HG02571 (cell line): Measurements from ENCODE around the gene NTMT1.
"Not testable (repeated sequence)": the region's sequence is repeated elsewhere in the genome, so short reads cannot be mapped to it uniquely, and the experiment has no call there.

Source experiments
- ATAC-seq: cut with Tn5 transposase; IDR thresholded peaks from one replicate; pipeline ENCODE4 v1.9.1; 2021; ENCODE audit warnings: mild to moderate bottlenecking, moderate library complexity; ENCODE audit not compliant: unreplicated experiment

The NTMT1 gene

DNA sequence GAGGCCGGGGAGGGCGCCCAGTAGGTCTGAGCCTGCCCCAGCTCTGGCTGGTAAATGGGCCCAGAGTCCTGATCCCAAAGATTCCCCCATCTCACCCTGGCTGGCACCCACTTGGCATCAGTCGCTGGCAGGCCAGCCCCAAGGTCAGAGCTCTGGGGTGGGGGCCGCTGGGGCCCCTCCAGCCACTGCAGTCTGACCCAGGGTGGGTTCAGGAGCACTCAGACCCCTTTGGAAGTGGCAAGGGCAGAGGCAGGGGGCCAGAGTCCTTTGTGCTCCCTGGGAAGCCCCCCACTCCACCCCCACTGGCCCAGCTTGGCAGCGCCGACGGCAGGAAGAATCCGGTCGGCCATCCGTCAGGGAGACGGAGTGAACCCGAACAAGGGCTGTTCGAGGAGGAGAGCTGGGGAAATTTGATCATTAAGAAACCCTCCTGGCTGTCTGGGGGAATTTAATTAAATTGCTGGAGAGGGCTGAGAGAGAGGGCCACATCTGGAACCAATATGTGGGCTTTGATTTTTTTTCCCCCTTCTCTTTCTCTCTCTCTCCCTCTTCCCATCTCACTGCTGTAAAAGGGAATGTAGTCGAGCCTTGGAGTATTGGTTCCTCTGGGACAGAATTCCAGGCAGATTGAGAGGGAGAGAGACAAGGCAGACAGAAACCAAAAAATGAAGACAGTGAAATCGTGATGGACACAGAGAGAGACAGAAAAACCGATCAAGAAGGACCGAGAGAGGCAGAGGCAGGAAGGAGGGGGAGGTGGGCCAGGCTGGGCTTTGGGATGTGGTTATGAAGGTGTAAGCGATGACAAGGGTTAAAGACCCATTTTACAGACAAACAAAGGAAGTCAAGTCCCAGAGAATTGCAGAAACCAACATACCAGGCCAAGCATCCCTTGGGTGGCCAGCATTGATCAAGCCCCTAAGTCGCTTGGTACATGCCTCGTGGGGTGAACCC is 24.0 kb downstream of the NTMT1 start:
- ATAC-seq: no peak

DNA sequence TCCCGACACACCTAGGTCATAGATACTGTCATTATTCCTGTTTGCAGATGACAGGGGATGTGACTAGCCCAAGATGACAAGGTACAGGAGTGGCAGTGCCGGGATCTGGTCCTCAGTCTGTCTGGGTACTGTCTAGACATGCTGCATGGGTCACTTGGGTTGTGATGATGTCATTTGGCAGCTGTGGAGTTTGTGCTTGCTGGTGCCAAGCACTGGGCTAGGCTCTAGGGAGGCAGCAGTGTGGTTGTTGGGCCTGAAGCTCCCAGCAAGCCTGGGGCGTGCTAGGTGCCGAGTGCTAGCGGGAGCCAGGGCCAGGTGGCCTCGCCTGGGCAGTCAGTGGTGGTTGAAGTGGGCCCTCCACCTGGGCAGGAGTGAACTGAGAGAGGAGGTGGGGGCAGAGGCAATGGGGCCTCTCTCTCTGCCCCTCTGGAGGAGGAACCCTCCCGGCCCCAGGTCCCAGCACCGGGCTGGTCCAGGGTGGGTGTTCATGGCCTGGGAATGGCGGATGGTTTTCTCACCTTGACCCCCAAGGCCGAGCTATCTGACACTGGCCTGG is 24.8 kb downstream of the NTMT1 start:
- no peak for ATAC-seq

DNA sequence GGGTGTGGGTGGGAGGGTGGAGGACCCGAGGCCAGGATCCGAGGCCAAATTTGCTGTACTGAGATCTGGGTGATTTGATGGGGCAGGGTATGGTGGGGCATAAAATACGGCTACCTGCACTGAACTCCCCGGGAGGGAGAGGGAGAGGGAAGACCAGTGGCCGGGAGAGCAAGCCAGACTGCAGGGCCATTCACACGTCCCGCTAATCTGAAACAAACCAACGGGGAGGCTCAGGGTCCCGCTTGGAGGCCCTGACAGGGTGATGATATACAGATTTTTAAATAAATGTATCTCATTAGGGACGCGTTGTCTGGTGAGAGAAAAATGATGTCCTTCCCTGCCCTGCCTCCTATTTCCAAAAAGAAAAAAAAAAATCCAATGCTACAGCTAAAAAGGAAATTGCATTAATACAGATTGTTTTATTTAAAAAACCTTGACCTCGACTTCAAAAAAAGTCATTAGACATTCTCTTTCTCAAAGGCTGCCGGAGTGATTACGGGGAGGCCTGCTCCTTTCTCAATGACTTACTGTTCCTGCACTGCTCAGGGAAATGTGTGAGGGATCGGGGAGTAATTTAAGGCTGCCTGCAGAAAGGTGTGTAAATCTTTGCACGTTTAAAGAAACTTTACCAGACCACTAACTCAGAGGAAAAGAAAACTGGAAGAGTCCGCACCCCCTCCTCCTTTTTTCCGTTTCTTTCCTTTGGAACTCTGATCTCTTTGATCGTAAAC is 28.0 kb downstream of the NTMT1 start:
- ATAC-seq: no peak

DNA sequence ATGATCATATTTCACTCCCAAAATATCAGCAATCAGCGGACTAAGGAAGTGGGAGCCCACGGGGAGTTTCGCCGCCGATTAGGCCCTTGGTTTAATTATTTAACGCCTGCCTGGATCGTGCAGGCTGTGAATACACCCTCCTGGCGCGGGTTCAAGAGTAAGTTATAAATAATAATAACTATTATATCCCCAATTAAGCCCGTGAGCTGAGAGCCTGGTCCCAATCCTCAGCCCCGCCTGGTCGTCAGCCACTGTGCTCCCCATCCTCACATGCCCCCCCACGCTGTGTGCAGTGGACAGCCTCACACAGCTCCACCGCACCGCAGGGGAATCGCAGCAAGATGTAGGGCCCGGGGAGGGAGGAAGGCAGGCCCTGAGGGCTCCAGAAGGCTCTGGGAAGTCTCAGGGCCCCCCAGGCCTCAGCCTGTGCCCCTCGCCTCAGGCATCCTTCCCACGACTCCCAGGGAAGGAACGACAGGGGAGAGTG is 28.6 kb downstream of the NTMT1 start:
- ATAC-seq: no peak

GRCh38 chr9:129655154-129655553 is 29.2 kb downstream of the NTMT1 start:
- no peak for ATAC-seq

DNA sequence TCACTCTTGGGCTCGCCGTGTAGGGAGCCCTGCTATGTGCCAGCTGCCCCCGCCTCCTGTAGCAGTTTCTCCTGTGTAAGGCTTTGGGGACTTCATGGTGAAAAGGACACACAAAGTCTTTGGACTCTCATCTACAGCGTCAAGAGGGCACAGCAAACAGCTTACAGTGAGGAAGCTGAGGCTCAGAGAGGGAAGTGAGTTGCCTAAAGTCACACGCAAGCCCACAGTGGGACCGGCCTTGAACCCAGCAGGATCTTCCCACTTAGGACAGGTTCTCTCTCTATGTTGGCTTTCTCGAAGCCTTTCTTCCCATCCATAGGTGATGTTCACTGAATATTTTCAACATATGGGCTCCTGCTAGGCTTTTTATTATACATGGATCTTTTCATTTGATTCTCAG is 29.7 kb downstream of the NTMT1 start:
- ATAC-seq: no peak

DNA sequence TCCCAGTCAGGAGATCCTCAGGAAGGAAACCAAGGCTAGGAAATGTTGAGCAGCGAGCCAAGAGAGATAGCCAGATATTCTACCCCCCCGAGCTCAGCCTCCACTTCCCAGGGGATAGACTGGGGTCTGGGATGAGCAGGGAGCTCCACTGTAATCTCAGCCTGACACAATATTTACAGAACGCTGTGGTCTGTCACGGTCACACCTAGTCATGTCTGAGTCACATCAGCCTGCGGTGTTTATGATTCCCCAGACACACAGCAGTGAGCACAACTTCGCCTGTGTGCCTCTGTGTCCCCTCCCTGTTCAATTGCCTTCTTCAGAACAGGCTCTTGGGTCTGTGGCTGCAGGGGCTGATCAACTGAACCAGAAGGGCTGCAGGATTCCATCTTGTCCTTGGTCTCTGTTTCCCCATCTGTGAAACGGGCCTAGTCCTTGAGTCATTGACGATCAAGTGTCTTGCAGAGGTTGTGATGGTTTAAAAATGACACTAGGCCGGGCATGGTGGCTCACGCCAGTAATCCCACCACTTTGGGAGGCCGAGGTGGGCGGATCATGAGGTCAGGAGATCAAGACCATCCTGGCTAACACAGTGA is 30.9 kb downstream of the NTMT1 start:
- no peak for ATAC-seq

- no peak for ATAC-seq
These were observed 35.1 kb downstream of the NTMT1 start for GRCh38 chr9:129661029-129661428.

DNA sequence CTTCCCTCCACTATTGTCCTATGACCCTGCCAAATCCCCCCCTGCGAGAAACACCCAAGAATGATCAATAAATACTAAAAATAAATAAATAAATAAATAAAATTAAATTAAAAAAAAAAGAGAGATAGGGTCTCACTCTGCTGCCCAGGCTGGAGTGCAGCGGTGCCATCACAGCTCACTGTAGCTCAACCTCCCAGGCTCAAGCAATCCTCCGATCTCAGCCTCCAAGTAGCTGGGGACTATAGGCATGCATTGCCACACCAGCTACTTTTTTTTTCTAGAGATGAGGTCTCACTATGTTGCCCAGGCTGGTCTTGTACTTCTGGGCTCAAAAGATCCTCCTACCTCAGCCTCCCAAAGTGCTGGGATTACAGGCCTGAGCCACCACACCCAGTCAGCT is 36.3 kb downstream of the NTMT1 start:
- not testable (repeated sequence) for ATAC-seq

DNA sequence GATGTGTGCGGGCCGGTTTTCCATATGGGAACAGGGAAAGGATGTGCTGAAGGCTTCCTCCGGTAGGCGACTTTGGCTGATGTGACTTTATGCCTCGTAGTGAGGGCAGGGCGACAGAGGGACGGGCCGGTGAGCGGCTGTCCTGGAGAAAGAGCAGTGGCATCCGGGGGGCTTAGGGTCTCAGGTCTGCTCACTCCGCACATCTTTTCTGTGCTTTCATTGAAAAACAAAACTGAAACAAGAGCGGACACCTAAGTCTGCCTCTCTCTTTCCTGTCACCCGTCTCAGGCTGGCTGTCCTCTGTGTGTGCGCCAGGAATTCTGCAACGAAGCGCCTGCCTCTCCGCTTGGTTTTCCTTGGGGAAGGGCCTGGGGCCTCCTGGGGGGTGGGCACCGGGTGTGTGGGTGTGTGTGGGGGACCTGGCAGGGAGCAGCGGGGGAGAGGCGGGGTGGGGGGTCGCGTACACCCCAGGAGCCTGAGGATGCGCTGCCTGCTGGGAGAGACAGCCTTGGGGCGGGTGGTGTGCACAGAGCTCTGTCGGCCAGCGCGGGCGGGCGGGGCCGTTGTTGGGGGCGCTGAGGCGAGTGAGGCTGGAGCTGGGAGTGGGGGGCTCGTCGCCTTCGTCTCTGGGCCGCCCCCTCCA is 38.9 kb downstream of the NTMT1 start:
- no peak for ATAC-seq

GRCh38 chr9:129665389-129665775 is 39.4 kb downstream of the NTMT1 start, which contains the start of gene PRRX2:
Gene PRRX2, plus strand, starts transcription at chr9:129665647. Its CDS starts 221 bp downstream, at chr9:129665868.
- no peak for ATAC-seq

DNA sequence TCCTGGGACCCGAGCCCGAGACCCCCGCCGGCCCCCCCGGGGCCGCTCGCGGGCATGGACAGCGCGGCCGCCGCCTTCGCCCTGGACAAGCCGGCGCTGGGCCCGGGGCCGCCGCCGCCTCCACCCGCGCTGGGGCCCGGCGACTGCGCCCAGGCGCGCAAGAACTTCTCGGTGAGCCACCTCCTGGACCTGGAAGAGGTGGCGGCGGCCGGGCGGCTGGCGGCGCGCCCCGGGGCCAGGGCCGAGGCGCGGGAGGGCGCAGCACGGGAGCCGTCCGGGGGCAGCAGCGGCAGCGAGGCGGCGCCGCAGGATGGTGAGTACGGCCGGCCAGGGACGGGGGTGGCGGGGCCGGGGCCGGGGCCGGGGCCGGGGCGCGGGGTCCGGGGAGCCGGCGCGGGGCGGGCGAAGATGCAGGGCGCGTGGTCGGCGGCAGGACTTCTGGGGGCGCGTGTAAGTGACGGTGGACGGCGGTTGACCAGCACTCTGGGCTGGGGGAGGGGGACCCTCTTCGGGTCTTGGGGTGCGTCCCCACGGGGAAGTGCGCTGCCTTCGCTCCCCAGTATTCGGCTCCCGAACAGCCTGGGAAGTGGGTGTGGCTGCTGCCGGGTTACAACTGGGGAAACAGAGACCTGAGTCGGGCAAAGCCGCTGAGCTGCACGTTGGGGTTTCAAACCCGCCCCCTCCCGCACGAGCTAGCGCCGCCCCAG is 40.0 kb downstream of the NTMT1 start:
- ATAC-seq: no peak

- ATAC-seq: no peak
These were observed 40.6 kb downstream of the NTMT1 start for GRCh38 chr9:129666575-129666974.

DNA sequence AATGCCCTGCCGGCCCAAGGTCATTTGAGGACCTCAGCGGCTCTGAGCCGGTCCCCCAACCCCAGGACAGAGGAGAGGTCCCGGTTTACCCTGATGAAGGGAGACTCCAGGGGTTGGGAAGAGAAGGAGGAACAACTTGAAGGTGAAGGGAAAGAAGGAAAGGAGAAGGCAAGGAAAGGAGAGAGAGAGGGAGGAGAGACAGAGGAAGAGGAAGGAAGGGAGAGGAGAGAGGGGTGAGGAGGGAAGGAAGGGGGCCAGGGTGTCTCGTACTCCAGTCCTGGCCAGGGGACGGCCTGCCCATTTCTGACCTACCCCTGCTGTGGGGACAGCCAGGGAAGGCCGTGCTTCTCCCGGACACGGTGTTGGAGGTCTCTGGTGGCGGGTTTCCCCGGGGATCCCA is 41.4 kb downstream of the NTMT1 start:
- no peak for ATAC-seq

- no peak for ATAC-seq
These were observed 41.9 kb downstream of the NTMT1 start for GRCh38 chr9:129667850-129668249.

- ATAC-seq: no peak
These were observed 43.3 kb downstream of the NTMT1 start for GRCh38 chr9:129669141-129669718.

- no peak for ATAC-seq
These were observed 44.0 kb downstream of the NTMT1 start for GRCh38 chr9:129669946-129670345.

GRCh38 chr9:129671065-129671464 is 45.1 kb downstream of the NTMT1 start:
- ATAC-seq: no peak

DNA sequence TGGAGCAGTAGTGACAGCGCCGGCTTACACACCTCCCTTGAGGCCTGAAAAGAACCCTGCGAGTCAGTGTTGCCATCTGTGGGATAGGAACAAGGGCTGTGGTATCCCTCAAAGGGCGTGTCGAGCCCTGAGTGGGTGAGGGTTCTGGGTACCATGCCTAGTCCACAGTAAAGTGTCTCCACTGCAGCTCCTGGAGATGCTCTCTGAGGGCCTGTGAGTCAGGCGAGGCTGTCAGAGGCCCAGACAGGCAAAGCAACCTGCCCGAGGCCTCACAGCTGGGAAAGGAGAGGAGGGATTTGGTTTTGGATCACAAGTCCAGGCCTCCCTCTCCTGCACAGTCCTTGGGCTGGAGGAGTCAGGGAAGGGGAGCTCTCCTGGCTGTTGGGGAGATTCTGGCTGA is 45.6 kb downstream of the NTMT1 start:
- ATAC-seq: no peak

- no peak for ATAC-seq
These were observed 46.7 kb downstream of the NTMT1 start for GRCh38 chr9:129672702-129673101.
